Measurements from ENCODE around the gene STX16.
"Not testable (repeated sequence)": the region's sequence is repeated elsewhere in the genome, so short reads cannot be mapped to it uniquely, and the experiment has no call there.

The STX16 gene

DNA sequence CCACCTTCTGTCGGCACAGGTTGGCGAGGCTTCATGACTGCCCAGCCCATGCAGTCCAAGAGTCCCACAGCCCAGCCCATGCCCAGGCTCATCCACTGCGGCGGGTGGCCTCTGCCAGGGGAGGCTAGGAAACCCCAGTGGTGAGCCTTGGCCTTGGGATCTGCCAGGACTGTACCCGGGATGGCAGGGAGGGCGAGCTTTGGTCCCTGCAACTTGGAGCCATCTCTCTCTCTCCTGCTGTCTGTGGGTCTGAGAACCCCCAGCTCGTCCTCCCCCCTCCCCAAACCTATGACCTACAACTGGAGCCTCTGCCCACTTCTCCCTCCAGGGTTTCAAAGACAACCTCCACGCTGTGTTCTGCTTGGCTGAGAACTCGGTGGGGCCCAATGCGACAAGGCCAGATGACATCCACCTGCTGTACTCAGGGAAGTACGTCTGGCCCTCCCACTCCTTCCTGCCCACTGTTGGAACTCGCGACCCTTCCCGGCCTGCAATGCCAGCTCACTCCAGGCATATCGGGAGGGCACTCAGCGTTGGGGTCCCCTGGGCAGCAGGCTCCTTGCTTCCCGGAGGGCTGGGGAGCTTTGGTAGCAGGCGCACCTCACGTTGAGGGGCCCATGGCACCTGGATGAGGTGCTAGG lies 61.2 kb downstream of the STX16 start:
- no peak for DNase-seq (ENCODE audit: low read depth)

DNA sequence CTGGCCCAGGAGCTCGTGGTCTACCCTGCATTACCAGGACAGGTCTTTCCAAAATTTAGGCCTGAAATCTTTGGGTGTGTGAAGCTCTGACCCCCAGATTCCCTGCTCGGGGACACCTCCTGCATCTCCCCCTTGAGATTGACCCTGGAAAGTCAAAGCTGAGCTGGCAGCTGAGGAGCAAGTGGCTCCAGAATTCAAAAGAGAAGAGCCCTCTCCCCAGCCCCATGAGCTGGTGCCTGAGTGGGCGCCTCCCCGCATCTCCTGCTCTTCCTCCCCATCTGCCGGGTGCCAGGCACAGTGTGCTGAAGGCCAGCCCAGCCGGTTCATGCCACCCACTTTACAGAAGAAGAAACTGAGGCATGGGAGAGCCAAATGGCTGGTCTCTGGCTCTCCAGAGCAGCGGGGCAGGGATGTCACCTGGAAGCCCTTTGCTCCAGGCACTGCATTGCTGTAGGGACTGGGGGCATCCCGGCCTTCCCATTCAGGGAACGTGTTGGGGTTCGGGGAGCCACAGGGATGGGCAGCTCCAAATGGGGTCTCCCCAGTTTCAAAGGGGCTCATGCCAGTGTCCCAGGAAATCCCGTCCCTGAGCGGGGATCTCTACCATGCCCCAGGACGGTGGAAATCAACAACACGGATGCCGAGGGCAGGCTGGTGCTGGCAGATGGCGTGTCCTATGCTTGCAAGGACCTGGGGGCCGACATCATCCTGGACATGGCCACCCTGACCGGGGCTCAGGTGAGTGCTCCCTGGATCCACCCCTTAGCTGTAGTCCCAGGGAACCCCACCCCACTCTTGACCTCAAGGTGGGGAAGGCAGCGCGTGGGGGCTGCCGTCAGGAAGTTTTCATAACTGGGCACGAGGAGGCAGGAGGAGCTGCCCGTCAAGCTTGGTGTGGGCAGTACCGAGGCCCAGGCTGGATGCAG lies 62.0 kb downstream of the STX16 start:
- DNase-seq (ENCODE audit: low read depth), result no peak

DNA sequence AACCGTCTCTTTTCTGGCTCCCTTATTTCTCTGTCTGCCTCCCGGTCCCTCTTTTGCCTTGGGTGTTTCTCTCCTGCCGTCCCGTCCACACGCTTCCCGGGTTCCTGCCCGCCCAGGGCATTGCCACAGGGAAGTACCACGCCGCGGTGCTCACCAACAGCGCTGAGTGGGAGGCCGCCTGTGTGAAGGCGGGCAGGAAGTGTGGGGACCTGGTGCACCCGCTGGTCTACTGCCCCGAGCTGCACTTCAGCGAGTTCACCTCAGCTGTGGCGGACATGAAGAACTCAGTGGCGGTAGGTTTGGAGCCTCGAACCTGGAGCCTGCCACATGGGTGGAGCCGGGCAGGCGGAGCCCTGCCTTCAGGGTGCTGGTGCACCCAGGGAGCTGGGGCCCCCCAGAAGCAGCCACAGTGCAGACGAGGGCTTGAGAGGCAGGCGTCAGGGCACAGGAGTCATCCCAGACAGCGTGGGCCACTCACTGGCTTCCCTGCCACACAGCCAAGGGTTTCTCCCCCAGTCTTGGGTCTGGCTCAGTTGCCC lies 62.8 kb downstream of the STX16 start:
- DNase-seq (ENCODE audit: low read depth), result no peak

DNA sequence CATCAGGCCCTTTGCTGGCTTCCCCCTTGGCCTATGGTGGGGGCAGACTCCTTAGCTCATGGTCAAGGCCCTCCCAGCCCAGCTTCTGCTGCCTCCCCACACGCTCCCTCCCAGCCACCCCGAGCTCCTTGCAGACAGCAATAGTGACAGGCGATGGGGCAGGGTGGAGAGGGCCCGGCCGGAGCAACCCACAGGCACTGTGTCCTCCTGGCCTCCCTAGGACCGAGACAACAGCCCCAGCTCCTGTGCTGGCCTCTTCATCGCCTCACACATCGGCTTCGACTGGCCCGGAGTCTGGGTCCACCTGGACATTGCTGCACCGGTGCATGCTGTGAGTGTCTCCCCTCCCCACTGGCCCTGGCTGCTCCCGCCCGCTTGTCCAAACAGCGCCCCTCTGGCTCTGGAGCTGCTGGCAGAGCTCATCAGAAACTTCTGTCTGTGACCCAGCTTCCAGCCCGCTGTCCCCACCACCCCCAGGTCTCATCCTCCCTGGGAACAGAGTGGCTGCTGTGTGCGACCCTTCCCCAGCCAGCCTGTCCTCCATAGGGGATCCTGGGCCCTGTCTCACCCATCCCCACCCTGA lies 63.3 kb downstream of the STX16 start:
- DNase-seq (ENCODE audit: low read depth), result no peak

DNA sequence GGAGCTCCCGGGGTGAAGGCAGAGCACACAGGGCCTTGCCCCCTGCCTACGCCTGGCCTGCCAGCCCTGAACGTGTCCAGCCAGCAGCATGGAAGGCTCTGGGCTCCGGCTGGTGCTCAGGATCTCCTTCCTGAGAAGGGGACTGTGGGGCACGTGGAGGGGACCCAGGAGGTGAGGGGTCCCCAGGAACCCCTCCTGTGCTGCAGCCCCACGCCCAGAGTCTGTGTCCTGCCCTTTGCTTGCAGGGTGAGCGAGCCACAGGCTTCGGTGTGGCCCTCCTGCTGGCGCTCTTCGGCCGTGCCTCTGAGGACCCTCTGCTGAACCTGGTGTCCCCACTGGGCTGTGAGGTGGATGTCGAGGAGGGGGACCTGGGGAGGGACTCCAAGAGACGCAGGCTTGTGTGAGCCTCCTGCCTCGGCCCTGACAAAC lies 63.9 kb downstream of the STX16 start:
- no peak for DNase-seq (ENCODE audit: low read depth)

DNA sequence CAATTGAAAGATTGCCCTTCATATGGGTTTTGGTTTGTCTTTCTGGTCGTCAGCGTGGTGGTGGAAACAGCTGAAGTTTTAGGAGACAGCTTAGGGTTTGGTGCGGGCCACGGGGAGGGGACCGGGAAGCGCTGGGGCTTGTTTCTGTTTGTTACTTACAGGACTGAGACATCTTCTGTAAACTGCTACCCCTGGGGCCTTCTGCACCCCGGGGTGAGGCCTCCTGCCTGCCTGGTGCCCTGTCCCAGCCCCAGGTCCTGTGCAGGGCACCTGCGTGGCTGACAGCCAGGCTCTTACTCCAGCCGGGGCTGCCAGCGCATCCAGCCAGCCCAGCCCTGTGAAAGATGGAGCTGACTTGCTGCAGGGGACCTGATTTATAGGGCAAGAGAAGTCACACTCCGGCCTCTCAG lies 64.3 kb downstream of the STX16 start:
- DNase-seq (ENCODE audit: low read depth), result no peak

DNA sequence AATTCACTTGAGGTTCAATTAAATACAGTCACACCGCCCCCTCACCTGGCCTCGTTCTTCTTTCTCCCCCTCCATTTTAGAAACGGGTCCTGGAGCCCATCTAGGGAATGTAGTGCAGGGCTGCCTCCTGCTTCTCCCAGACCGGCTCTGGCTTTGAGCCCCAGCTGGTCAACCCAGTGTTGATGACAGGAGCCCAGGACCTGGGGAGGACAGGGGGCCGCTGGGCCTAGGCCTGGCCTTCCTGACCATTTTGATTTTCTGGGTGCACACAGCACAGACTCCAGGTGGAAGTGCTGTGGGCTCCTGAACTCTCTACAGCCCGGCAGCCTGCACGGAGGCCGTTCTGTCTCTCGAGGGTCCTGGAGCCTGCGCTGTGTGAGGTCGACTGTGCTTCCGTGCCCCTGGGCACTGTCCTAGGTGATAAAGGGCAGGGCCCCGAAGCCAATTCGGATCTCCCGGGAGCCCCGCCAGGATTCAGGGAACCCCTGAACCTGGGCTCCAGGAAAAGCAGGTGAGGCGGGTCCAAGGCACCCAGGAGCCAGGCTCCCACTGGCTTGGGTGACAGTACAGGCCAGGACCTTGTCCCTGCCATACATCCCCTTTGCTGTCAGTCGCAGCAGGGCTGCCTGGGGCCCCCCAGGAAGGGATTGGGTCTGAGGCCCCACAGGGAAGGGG lies 64.9 kb downstream of the STX16 start:
- no peak for DNase-seq (ENCODE audit: low read depth)

DNA sequence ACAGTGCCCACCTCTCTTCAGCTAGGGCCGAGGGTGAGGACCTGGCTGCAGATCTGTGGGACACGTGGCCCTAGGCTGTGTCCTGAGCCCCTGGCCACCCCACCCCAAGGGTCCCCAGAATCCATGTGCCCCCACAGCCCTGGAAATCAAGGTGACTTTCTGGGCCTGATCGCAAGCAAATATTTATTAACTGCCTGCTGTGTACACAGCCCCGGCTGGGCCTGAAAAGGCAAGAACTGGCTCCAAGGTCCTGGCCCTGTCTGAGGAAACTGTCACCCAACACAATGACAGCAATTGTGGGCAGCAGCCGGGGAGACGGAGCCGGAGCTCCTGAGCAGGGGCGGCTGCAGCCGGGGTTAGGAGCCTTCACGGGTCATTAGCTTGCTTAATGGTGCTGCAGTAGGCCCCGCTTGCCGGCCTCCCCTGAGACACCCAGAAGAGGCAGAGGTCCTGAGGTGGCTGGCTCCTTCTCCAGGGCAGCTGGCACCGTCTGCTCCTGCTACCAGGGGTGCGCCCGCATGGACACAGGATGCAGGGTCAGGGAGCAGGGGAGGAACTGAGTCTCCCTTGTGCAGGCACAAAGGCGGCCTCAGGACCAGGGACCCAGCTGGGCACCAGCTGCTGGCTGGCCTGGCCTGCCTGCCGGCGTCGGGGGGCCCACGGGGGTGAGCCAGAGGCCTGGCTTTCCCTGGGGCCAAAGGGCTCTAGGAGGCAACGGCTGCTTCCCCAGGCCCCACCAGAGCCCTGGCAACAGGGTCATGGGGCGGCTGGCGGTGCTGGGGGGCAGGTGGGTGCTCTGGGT lies 65.6 kb downstream of the STX16 start:
- DNase-seq (ENCODE audit: low read depth), result no peak

DNA sequence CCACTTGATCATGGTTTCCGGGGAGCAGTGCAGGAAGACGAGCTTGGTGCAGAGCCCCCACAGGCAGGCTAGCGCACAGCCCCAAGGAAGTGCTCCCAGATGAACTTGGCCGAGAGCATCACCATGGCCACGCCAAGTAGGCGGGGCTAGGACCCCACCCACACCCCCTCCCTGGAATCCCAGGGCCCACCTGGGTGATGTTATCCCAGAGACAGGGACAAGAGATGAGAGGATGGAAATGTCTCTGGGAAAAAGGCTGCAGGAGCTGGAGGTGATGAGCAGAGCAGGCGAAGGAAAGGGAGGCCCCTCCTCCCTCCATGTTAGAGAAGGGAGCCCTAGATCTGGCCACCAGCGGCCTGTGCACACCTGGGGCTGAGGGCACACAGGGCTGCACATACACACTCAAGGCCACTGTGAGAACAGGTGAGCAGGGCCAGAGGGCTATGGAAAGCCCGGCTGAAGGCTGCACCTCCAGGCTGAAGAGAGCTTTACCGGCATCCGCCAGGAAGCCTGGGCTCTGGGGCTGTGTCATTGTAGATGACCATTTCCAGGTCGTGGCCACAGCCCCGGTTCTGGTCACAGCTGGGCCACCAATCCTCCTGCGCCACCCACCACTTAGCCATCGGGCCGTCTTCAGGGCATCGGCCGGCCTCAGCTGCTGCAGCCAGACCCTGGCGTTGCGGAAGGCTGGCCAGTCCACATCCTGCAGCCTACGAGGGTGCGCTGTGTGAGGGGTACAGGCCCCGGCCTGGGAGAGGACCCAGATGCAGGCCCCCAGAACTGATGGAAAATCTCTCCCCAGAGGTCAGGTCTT lies 66.4 kb downstream of the STX16 start:
- DNase-seq (ENCODE audit: low read depth), result no peak

DNA sequence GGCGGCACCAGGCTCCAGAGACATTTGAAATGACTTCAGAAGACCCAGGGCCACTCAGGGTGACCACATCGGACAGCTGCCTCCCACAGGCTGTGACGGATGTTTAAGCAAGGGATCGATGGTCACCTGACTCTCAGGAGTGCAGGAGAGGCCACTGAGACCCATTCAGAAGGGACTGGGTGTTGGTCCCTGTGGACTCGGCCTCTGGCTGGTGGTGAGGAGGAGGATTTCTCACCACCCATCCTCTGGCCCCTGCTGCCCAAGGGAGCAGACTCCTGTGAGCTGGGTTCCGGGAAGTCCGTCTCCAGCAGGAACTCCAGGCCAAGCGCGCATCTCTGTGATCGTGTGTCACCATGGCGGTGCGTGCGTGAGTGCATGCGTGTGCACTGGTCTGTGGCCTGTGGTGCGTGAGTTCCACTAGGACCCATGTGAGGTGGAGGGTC lies 67.1 kb downstream of the STX16 start:
- DNase-seq (ENCODE audit: low read depth), result no peak

DNA sequence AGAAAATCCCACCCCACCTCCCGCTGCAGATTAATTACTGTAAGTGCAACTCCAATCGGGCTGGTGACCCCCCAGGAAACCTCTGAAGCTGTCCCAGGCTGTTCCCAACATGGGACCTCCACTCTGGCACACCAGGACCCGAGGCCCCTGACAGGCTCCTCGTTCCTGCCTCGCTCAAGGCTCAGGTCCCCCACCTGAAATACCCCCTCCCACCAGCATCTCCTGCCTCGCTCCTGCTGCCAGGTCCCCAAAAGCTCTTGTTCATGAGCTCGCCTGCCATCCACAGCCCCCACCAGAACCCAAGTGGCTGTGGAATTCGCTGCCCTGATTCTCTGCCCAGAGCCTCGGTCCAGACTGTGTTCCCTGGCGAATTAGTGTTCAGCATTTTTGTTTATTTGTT lies 67.6 kb downstream of the STX16 start:
- no peak for DNase-seq (ENCODE audit: low read depth)

DNA sequence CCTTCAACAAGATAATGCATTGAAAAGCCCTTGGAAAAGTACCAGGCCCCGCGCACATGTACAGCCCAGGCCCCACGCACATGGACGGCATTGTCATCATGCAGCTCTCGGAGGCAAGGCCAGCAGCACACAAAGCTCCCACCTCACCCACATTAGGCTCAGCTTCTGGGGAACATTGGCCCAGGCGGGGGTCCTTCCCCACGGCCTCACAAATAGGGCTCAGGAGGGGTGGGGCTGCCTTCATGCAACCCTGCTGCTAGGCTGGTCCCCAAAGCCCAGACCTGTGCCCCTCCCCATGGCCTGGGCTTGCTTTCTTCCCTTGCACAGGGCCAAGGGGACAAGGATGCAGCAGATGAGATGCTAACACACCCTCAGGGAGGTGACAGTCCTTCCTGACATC lies 68.2 kb downstream of the STX16 start:
- no peak for DNase-seq (ENCODE audit: low read depth)

DNA sequence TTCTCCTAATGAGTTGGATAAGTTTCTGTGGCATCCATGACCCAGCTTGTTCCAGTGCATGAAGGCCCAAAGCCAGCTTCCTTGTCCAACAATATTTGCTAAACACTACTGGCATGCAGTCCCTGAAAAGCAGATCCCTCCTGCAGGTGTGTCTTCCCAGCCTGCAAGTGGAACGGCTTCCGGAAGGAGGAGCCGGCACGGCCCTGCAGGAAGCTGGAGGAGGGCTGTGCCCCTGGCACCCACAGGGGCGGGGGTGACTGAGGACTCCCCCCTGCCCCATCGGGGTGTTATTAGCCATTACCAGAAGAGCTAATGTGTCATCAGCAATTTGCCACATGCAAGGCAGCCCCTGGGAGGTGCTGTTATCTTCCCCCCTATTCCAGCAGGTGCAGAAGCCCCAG lies 68.9 kb downstream of the STX16 start:
- DNase-seq (ENCODE audit: low read depth), result no peak

DNA sequence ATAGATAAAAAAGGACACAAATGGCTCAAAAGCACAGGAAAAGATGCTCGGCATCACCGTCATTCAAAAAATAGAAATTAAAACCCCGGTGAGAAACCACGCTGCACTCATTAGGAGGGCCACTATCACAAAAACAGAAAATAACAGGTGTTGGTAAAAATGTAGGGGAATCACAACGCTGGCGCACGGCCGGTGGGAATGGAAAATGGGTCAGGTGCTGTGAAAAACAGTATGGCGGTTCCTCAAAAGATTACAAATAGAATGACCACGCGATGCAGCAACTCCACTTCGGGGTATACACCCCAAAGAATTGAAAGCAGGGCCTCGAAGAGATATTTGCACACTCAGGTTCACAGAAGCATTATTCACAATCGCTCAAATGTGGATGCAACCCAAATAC lies 69.8 kb downstream of the STX16 start:
- DNase-seq (ENCODE audit: low read depth), result no peak

DNA sequence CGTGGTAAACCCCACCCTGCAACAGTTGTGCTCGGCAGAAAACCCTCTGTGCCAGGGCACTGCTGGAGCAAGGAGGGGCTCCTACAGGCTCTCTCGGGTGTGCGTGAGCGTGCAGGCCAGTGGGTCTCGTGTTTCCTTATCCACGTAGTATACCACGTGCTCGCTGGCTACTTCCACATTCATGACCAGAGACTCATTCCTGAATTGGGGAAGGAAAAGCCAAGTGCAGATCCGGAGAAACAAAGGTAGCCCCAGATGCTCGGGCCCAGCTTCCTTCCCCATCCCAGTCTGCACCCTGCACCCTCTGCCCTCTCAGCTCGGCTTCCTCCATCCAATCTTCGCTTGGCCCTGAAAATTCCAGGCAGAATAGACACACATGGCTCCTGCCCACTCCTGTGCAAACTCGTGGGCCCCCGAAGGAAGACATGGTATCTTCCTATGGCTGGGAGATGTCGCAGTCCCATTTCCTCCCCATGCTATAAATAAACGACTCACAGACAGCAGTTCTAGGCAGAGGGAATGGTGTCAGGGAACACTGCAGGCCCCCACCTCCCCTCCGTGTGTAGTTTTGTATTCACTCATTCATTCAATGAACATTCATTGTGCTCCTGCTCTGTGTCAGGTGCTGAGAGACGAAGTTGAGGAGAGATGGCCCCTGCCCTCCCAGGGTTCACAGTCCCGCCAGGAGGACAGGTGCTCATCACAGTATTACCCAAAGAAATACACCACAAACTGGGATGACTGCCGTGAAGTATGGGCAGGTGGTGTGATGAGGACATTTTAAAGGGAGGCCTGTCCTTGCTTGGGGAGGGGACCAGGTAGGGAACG lies 71.1 kb downstream of the STX16 start:
- no peak for DNase-seq (ENCODE audit: low read depth)

DNA sequence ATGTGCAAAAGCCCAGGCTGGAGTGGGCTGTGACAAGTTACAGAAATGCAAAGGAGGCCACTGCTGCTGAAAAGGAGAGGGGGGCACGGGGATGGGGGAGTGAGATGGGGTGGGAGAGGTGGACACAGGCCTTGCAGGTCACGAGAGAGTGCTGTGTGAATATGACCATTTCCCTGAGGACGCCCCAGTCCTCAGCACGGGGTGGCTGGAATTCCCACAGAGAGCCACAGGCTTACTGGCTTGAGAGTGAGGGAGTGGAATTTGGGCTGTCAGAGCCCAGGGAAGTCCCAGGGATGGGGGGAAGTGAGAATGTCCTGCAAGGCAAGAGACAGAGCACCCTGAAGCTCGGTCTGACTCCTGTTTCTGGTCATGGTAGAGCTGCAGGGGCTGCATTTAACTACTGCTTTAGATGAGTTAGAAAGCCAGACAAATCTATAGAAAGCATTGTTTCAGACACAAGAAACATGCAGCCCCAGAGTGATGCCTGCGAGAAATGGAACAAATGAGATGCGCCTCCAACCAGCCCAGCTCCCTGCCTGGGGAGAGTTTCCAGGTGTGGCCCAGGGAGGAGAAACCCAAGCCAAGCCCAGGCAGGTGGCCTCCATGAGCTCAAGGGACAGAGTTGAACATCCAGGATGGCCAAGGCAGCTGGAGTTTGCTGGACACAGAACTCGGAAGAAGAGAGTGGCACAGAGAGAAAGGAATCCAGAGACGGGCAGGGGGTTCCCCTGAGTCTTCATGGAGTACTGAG lies 72.0 kb downstream of the STX16 start:
- no peak for DNase-seq (ENCODE audit: low read depth)

DNA sequence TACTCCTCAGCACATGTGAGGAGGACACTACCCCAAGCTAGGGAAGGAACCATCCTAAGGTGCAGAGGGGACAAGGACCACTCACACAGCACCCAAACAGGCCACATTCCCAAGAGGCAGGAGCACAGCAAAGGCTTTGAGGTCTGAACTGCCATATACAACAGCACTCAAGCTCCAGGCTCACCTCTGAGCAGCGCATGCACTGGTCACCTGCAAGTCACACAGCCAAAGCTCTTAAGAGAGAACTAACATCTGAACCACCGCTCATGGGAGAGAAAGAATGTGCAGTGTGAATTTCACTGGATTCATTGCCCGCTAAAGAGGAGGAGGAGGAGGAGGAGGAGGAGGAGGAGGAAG lies 72.5 kb downstream of the STX16 start:
- no peak for DNase-seq (ENCODE audit: low read depth)

DNA sequence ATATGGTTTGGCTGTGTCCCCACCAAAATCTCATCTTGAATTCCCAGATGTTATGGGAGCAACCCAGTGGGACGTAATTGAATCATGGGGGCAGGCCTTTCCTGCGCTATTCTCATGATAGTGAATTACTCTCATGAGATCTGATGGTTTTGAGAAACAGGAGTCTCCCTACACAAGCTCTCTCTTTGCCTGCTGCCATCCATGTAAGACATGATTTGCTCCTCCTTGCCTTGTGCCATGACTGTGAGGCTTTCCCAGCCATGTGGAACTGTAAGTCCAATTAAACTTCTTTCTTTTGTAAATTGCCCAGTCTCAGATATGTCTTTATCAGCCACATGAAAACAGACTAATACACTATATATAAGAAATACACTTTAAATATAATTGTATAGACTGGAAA lies 75.1 kb downstream of the STX16 start:
- DNase-seq (ENCODE audit: low read depth), result not testable (repeated sequence)
